MCF 10A (cell line): Measurements from ENCODE around the gene PLD3. TPM values are rescaled to one million over a fixed set of nuclear protein-coding genes. Genes with fewer than 3 reads are reported as not detected.

Source experiments
- BruUV-seq: library from RNA; stranded (reverse); fragments of 400-500 nt; replicated peaks from 2 replicates; lab custom pipeline; 2021; lab: Mats Ljungman, UMichigan
- CTCF ChIA-PET: fragments of 300-600 bp; sonication (Branson Sonifier 250); formaldehyde crosslinking; extraction: SDS; loops from one replicate; lab custom pipeline; 2021; ENCODE audit warnings: antibody characterized with exemption, inconsistent platforms; lab: Yijun Ruan, JAX
- POLR2A ChIA-PET: fragments of 300-600, 350-650 bp; sonication (Branson Sonifier 250); formaldehyde crosslinking; extraction: SDS; loops from one replicate; lab custom pipeline; 2020; ENCODE audit warnings: antibody characterized with exemption, inconsistent platforms; lab: Yijun Ruan, JAX
- DNase-seq: peaks from one replicate; pipeline ENCODE4 v3.0.0-alpha.2; 2018; ENCODE audit not compliant: unreplicated experiment
- H3K27ac Mint-ChIP-seq: one replicate; pipeline ENCODE4 v1.8.0; 2022; ENCODE audit warnings: mild to moderate bottlenecking, low read depth, mixed read lengths; ENCODE audit not compliant: unreplicated experiment
- H3K27me3 Mint-ChIP-seq: one replicate; pipeline ENCODE4 v1.8.0; 2022; ENCODE audit warnings: mixed read lengths; ENCODE audit not compliant: insufficient read depth, unreplicated experiment
- H3K36me3 Mint-ChIP-seq: one replicate; pipeline ENCODE4 v1.8.0; 2022; ENCODE audit warnings: mild to moderate bottlenecking, moderate library complexity, mixed read lengths; ENCODE audit not compliant: insufficient read depth, unreplicated experiment
- H3K4me1 Mint-ChIP-seq: one replicate; pipeline ENCODE4 v1.8.0; 2022; ENCODE audit warnings: mixed read lengths; ENCODE audit not compliant: insufficient read depth, unreplicated experiment
- H3K4me3 Mint-ChIP-seq: one replicate; pipeline ENCODE4 v1.8.0; 2022; ENCODE audit warnings: mild to moderate bottlenecking, moderate library complexity, mixed read lengths; ENCODE audit not compliant: unreplicated experiment
- H3K9me3 Mint-ChIP-seq: one replicate; pipeline ENCODE4 v1.8.0; 2022; ENCODE audit warnings: mixed read lengths; ENCODE audit not compliant: unreplicated experiment
- CTCF ChIP-seq: fragments of 200-600 bp; IDR thresholded peaks from one replicate; pipeline ENCODE4 v1.8.0; 2022; ENCODE audit warnings: antibody characterized with exemption, mild to moderate bottlenecking; ENCODE audit not compliant: unreplicated experiment
- intact Hi-C: fragments of 100-400 bp; cut with micrococcal nuclease; formaldehyde crosslinking; loops from 2 replicates; pipeline ENCODE4 v1.14.1; 2022
- total RNA-seq: library from RNA; stranded (reverse); gene quantifications from 2 replicates; pipeline ENCODE4 v1.2.3, GENCODE V29; 2022

PLD3 gene
- total RNA-seq, 1 experiment from 2014 or later, result 98.9 TPM

GRCh38 chr19:40321566-40322270, 26.8 kb upstream of the PLD3 start:
- CTCF ChIA-PET, result interaction anchor here (1.3 to 1.9 kb wide), 2 partner anchors 9 to 16 kb away, joined by 4 to 9 read pairs; no protein-coding TSS in a partner anchor
- intact Hi-C loops, result no loop called here
- DNase-seq, result no peak
- H3K4me3 Mint-ChIP-seq, result no peak overlapping the region
- POLR2A ChIA-PET, result interaction anchor here (0.6 to 1.8 kb wide), 3 partner anchors 9 to 14 kb away, joined by 3 to 6 read pairs (median 4); no protein-coding TSS in a partner anchor
- H3K27ac Mint-ChIP-seq, result no peak overlapping the region
- H3K9me3 Mint-ChIP-seq, result no peaks in the 10 kb centered on the region
- no TSS peak for BruUV-seq
- H3K4me1 Mint-ChIP-seq, result no peaks in the 10 kb centered on the region
- H3K27me3 Mint-ChIP-seq, result no peaks in the 10 kb centered on the region
- TF ChIP-seq CTCF, result no peak
- H3K36me3 Mint-ChIP-seq, result peaks cover 57% of the 10 kb centered on the region

- Mint-ChIP-seq H3K27ac (no peak overlapping the region), H3K4me3 (no peak overlapping the region), H3K36me3 (peaks cover 59% of the 10 kb centered on the region), H3K4me1 (no peaks in the 10 kb centered on the region), H3K9me3 (no peaks in the 10 kb centered on the region), H3K27me3 (no peaks in the 10 kb centered on the region)
- ChIA-PET CTCF (interaction anchor here (1.3 to 1.9 kb wide), 2 partner anchors 9 to 17 kb away, joined by 4 to 9 read pairs; no protein-coding TSS in a partner anchor), POLR2A (interaction anchor here (0.6 to 1.8 kb wide), 3 partner anchors 9 to 14 kb away, joined by 3 to 6 read pairs (median 4); no protein-coding TSS in a partner anchor)
- TF ChIP-seq CTCF, result no peak
- BruUV-seq, result no TSS peak
- intact Hi-C loops, result no loop called here
- DNase-seq, result no peak
Observed at GRCh38 chr19:40322271-40322610, 26.3 kb upstream of the PLD3 start.

- H3K27ac Mint-ChIP-seq, result no peak overlapping the region
- no peak for TF ChIP-seq CTCF
- no TSS peak for BruUV-seq
- CTCF ChIA-PET, result interaction anchor here (1.9 kb wide), 1 partner anchor 18 kb away, joined by 9 read pairs; no protein-coding TSS in a partner anchor
- intact Hi-C loops, result no loop called here
- no peaks in the 10 kb centered on the region for H3K9me3 Mint-ChIP-seq
- no peak overlapping the region for H3K4me3 Mint-ChIP-seq
- no peak for DNase-seq
- no peaks in the 10 kb centered on the region for H3K27me3 Mint-ChIP-seq
- POLR2A ChIA-PET, result interaction anchor here (1.8 kb wide), 1 partner anchor 8 kb away, joined by 4 read pairs; no protein-coding TSS in a partner anchor
- no peaks in the 10 kb centered on the region for H3K4me1 Mint-ChIP-seq
- H3K36me3 Mint-ChIP-seq, result peaks cover 63% of the 10 kb centered on the region
Observed at GRCh38 chr19:40322951-40323615, 25.4 kb upstream of the PLD3 start.

GRCh38 chr19:40323705-40324104, 24.8 kb upstream of the PLD3 start:
- intact Hi-C loops, result no loop called here
- no peak for DNase-seq
- Mint-ChIP-seq H3K4me3 (no peak overlapping the region), H3K27ac (no peak overlapping the region), H3K4me1 (no peaks in the 10 kb centered on the region), H3K27me3 (no peaks in the 10 kb centered on the region), H3K36me3 (peaks cover 62% of the 10 kb centered on the region), H3K9me3 (no peaks in the 10 kb centered on the region)
- POLR2A ChIA-PET, result no interaction called here
- TF ChIP-seq CTCF, result no peak
- BruUV-seq, result no TSS peak
- CTCF ChIA-PET, result interaction anchor here (1.0 kb wide), 1 partner anchor 18 kb away, joined by 5 read pairs; no protein-coding TSS in a partner anchor
